HepG2 (cell line): ENCODE data around the gene TMEM222. TPM values are rescaled to one million over a fixed set of nuclear protein-coding genes. Genes with fewer than 3 reads are reported as not detected.
A peak's percentile ranks its signal among the peaks of the same experiment; 100 is the strongest.

ENCODE experiments used
- MEIS1 ChIP-seq: sonication (generic); formaldehyde crosslinking; IDR thresholded peaks from 2 replicates; pipeline ENCODE4 v1.9.0; 2021; ENCODE audit warnings: mild to moderate bottlenecking, missing genetic modification reagents, moderate library complexity, borderline replicate concordance
- PRMT3 ChIP-seq: sonication (generic); formaldehyde crosslinking; IDR thresholded peaks from 2 replicates; pipeline ENCODE4 v1.8.1; 2022; ENCODE audit warnings: low read depth, mild to moderate bottlenecking, moderate library complexity, missing genetic modification reagents, borderline replicate concordance
- PTBP1 ChIP-seq: fragments of 200-400 bp; formaldehyde crosslinking; IDR thresholded peaks from 2 replicates; pipeline ENCODE4 v1.6.1; 2018; ENCODE audit warnings: low read length, low read depth; ENCODE audit not compliant: poor library complexity, severe bottlenecking
- RFXAP ChIP-seq: sonication (generic); formaldehyde crosslinking; IDR thresholded peaks from 2 replicates; pipeline ENCODE4 v1.4.0; 2020; ENCODE audit warnings: missing genetic modification reagents, borderline replicate concordance
- SNAI1 ChIP-seq: sonication (generic); formaldehyde crosslinking; IDR thresholded peaks from 2 replicates; pipeline ENCODE4 v1.5.0; 2020; ENCODE audit warnings: mild to moderate bottlenecking, missing genetic modification reagents, borderline replicate concordance
- TMF1 ChIP-seq: sonication (generic); formaldehyde crosslinking; IDR thresholded peaks from 2 replicates; pipeline ENCODE4 v1.8.1; 2022; ENCODE audit warnings: low read depth, missing genetic modification reagents
- ZNF441 ChIP-seq: sonication (generic); formaldehyde crosslinking; IDR thresholded peaks from 2 replicates; pipeline ENCODE4 v1.7.0; 2021; ENCODE audit warnings: missing genetic modification reagents, borderline replicate concordance
- ZNF572 ChIP-seq: sonication (generic); formaldehyde crosslinking; IDR thresholded peaks from 2 replicates; pipeline ENCODE4 v1.5.1; 2020; ENCODE audit warnings: mild to moderate bottlenecking, missing genetic modification reagents
- ZNF788 ChIP-seq: sonication (generic); formaldehyde crosslinking; IDR thresholded peaks from 2 replicates; pipeline ENCODE4 v1.5.0; 2020; ENCODE audit warnings: mild to moderate bottlenecking, missing genetic modification reagents, borderline replicate concordance
- ZNF816 ChIP-seq: sonication (generic); formaldehyde crosslinking; IDR thresholded peaks from 2 replicates; pipeline ENCODE4 v1.8.0; 2022; ENCODE audit warnings: missing genetic modification reagents, mild to moderate bottlenecking, borderline replicate concordance
- polyA plus RNA-seq, 8 experiments: library from polyadenylated mRNA; depleted of rRNA in 3 of 8; stranded (reverse) in 7 of 8; unstranded in 1 of 8; fragments of >200 nt; fragmentation: Illumina TruSeq in 4 of 8; extraction: Trizol in 4 of 8; gene quantifications; 2 replicates each; pipeline versions ENCODE4 v1.2.1 to v1.2.3, GENCODE V29; 2011 to 2016; ENCODE audit warnings: low read depth in 4 of 8, missing spikeins in 1 of 8, mixed read lengths in 1 of 8; ENCODE audit not compliant: insufficient read depth in 1 of 8
- total RNA-seq, 5 experiments: library from RNA; depleted of rRNA; stranded (reverse); fragments of >200 nt; fragmentation: Illumina TruSeq; extraction: Trizol; gene quantifications; 2 replicates each; pipeline ENCODE4 v1.2.3, GENCODE V29; 2016; ENCODE audit warnings: low read depth in 1 of 5
- TF ChIP-seq, protein P1 (sequence below): sonication (generic); formaldehyde crosslinking; IDR thresholded peaks from one replicate; pipeline ENCODE4 v1.5.1; 2020; ENCODE audit warnings: mild to moderate bottlenecking, missing genetic modification reagents; ENCODE audit errors: not compliant biosample characterization
- TF ChIP-seq, protein P2 (sequence below): sonication (generic); formaldehyde crosslinking; IDR thresholded peaks from 2 replicates; pipeline ENCODE4 v1.4.0; 2020; ENCODE audit warnings: missing genetic modification reagents
- TF ChIP-seq, protein P3 (sequence below): sonication (generic); formaldehyde crosslinking; IDR thresholded peaks from 2 replicates; pipeline ENCODE4 v1.4.0; 2020; ENCODE audit warnings: missing genetic modification reagents

TMEM222 gene
- total and polyA plus RNA-seq, 2 of the 13 experiments (the other 11 are each of a cell fraction or from before 2014, with no cell fraction given), result 22.7 to 29.6 TPM

DNA sequence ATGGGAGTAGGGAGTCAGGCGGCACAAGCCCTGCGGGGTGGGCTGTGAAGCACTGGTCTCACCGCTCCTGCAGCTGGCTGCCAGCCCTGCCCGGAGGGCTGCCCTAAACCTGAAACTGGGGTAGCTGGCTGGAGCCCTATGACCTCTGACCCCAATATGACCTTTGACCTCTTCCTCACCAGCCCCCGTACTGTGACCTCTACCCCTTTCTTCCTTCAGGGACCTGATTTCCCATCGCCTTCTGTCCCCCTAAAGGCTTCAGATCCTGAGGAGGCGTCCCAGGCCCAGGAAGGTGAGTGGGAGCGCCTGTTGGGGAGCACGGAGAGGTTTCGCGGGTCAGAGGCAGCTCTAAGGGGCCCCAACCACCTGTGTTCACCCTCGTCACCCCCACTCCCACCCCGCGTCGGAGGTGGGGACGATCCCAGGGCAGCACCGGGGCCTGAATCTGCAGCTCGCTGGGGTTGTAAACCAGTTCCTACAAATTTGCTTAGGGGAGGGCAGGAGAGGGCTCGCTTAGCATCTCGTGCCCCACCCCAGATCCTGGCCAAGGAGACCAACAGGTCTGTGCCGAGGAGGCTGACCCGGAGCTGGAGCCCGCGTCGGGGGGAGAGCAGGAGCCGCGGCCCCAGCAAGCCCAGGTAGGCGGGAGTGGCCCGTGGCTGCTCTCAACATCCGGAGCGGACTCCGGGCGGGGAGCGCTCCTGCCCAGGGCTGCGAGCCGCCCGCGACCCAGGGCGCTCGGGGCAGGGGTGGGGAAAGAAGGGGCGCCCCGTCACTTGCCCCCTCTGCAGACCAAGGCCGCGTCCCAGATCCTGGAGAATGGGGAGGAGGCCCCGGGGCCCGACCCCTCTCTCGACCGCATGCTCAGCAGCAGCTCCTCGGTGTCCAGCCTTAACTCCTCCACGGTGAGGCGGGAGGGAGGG is 27.2 kb downstream of the TMEM222 start (continued):
- TF ChIP-seq, protein P1, sequence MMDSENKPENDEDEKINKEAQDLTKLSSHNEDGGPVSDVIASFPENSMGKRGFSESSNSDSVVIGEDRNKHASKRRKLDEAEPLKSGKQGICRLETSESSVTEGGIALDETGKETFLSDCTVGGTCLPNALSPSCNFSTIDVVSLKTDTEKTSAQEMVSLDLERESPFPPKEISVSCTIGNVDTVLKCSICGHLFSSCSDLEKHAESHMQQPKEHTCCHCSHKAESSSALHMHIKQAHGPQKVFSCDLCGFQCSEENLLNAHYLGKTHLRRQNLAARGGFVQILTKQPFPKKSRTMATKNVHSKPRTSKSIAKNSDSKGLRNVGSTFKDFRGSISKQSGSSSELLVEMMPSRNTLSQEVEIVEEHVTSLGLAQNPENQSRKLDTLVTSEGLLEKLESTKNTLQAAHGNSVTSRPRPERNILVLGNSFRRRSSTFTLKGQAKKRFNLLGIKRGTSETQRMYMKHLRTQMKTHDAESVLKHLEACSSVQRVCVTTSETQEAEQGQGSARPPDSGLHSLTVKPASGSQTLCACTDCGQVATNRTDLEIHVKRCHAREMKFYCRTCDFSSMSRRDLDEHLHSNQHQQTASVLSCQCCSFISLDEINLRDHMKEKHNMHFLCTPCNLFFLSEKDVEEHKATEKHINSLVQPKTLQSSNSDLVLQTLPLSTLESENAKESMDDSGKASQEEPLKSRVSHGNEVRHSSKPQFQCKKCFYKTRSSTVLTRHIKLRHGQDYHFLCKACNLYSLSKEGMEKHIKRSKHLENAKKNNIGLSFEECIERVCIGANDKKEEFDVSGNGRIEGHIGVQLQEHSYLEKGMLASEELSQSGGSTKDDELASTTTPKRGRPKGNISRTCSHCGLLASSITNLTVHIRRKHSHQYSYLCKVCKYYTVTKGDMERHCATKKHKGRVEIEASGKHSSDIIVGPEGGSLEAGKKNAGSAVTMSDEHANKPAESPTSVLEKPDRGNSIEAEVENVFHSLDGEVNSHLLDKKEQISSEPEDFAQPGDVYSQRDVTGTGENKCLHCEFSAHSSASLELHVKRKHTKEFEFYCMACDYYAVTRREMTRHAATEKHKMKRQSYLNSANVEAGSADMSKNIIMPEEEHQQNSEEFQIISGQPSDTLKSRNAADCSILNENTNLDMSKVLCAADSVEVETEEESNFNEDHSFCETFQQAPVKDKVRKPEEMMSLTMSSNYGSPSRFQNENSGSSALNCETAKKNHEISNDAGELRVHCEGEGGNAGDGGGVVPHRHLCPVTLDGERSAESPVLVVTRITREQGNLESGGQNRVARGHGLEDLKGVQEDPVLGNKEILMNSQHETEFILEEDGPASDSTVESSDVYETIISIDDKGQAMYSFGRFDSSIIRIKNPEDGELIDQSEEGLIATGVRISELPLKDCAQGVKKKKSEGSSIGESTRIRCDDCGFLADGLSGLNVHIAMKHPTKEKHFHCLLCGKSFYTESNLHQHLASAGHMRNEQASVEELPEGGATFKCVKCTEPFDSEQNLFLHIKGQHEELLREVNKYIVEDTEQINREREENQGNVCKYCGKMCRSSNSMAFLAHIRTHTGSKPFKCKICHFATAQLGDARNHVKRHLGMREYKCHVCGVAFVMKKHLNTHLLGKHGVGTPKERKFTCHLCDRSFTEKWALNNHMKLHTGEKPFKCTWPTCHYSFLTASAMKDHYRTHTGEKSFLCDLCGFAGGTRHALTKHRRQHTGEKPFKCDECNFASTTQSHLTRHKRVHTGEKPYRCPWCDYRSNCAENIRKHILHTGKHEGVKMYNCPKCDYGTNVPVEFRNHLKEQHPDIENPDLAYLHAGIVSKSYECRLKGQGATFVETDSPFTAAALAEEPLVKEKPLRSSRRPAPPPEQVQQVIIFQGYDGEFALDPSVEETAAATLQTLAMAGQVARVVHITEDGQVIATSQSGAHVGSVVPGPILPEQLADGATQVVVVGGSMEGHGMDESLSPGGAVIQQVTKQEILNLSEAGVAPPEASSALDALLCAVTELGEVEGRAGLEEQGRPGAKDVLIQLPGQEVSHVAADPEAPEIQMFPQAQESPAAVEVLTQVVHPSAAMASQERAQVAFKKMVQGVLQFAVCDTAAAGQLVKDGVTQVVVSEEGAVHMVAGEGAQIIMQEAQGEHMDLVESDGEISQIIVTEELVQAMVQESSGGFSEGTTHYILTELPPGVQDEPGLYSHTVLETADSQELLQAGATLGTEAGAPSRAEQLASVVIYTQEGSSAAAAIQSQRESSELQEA (CRISPR knock-in tag), result no peak
- TF ChIP-seq, protein P2, sequence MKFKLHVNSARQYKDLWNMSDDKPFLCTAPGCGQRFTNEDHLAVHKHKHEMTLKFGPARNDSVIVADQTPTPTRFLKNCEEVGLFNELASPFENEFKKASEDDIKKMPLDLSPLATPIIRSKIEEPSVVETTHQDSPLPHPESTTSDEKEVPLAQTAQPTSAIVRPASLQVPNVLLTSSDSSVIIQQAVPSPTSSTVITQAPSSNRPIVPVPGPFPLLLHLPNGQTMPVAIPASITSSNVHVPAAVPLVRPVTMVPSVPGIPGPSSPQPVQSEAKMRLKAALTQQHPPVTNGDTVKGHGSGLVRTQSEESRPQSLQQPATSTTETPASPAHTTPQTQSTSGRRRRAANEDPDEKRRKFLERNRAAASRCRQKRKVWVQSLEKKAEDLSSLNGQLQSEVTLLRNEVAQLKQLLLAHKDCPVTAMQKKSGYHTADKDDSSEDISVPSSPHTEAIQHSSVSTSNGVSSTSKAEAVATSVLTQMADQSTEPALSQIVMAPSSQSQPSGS (CRISPR knock-in tag), result 0 out of 2 replicates have a peak, but pooled peaks have one; percentile 27
- no peak for TF ChIP-seq PRMT3 (CRISPR knock-in tag)
- no peak for TF ChIP-seq RFXAP
- 0 out of 2 replicates have a peak, but pooled peaks have one; percentile 56 for TF ChIP-seq TMF1 (CRISPR knock-in tag)
- no peak for TF ChIP-seq PTBP1
- no peak for TF ChIP-seq ZNF572 (CRISPR knock-in tag)
- TF ChIP-seq, protein P3, sequence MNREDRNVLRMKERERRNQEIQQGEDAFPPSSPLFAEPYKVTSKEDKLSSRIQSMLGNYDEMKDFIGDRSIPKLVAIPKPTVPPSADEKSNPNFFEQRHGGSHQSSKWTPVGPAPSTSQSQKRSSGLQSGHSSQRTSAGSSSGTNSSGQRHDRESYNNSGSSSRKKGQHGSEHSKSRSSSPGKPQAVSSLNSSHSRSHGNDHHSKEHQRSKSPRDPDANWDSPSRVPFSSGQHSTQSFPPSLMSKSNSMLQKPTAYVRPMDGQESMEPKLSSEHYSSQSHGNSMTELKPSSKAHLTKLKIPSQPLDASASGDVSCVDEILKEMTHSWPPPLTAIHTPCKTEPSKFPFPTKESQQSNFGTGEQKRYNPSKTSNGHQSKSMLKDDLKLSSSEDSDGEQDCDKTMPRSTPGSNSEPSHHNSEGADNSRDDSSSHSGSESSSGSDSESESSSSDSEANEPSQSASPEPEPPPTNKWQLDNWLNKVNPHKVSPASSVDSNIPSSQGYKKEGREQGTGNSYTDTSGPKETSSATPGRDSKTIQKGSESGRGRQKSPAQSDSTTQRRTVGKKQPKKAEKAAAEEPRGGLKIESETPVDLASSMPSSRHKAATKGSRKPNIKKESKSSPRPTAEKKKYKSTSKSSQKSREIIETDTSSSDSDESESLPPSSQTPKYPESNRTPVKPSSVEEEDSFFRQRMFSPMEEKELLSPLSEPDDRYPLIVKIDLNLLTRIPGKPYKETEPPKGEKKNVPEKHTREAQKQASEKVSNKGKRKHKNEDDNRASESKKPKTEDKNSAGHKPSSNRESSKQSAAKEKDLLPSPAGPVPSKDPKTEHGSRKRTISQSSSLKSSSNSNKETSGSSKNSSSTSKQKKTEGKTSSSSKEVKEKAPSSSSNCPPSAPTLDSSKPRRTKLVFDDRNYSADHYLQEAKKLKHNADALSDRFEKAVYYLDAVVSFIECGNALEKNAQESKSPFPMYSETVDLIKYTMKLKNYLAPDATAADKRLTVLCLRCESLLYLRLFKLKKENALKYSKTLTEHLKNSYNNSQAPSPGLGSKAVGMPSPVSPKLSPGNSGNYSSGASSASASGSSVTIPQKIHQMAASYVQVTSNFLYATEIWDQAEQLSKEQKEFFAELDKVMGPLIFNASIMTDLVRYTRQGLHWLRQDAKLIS (CRISPR knock-in tag), result no peak
- no peak for TF ChIP-seq ZNF441 (CRISPR knock-in tag)
- 0 out of 2 replicates have a peak, but pooled peaks have one; percentile 37 for TF ChIP-seq ZNF788 (CRISPR knock-in tag)
- TF ChIP-seq SNAI1 (CRISPR knock-in tag), result no peak
- TF ChIP-seq ZNF816 (CRISPR knock-in tag), result no peak
- no peak for TF ChIP-seq MEIS1 (CRISPR knock-in tag)
